DOHH2 (cell line): ENCODE results near the gene IL4.

Experiments
- H3F3A ChIP-seq: fragments of 200-600 bp; sonication (generic), shearing (Covaris generic); 2 replicates; pipeline ENCODE4 v1.6.0; 2016; ENCODE audit warnings: antibody characterized with exemption, mild to moderate bottlenecking; ENCODE audit not compliant: control insufficient read depth, insufficient read depth
- H3K27ac ChIP-seq: fragments of 200-600 bp; sonication (generic); 2 replicates; pipeline ENCODE4 v1.5.1; 2014; ENCODE audit warnings: low read depth, mild to moderate bottlenecking, low read length, moderate library complexity
- H3K27me3 ChIP-seq: fragments of 200-600 bp; sonication (generic); 2 replicates; pipeline ENCODE4 v1.6.1; 2014; ENCODE audit warnings: mild to moderate bottlenecking, low read length, mixed read lengths; ENCODE audit not compliant: control insufficient read depth
- H3K36me3 ChIP-seq: fragments of 200-600 bp; sonication (generic); 2 replicates; pipeline ENCODE4 v1.6.1; 2014; ENCODE audit warnings: mild to moderate bottlenecking, low read length, moderate library complexity, mixed read lengths; ENCODE audit not compliant: control insufficient read depth
- H3K4me1 ChIP-seq: fragments of 200-600 bp; sonication (generic); 2 replicates; pipeline ENCODE4 v1.6.1; 2014; ENCODE audit warnings: mild to moderate bottlenecking, low read length, mixed read lengths; ENCODE audit not compliant: control insufficient read depth
- H3K4me2 ChIP-seq: fragments of 200-600 bp; sonication (generic); 2 replicates; pipeline ENCODE4 v1.6.0; 2014; ENCODE audit warnings: mild to moderate bottlenecking, low read length, moderate library complexity
- H3K4me3 ChIP-seq: fragments of 200-600 bp; sonication (generic); 2 replicates; pipeline ENCODE4 v1.5.1; 2014; ENCODE audit warnings: mild to moderate bottlenecking, low read length, mixed read lengths
- H3K79me2 ChIP-seq: fragments of 200-600 bp; sonication (generic); 2 replicates; pipeline ENCODE4 v1.6.1; 2014; ENCODE audit warnings: mild to moderate bottlenecking, low read length, mixed read lengths; ENCODE audit not compliant: control insufficient read depth
- H3K9me2 ChIP-seq: fragments of 200-600 bp; sonication (generic); replicated peaks from 2 replicates; pipeline ENCODE4 v1.6.1; 2014; ENCODE audit warnings: mild to moderate bottlenecking, low read length, mixed read lengths; ENCODE audit not compliant: control insufficient read depth
- H3K9me3 ChIP-seq: fragments of 200-600 bp; sonication (generic); 2 replicates; pipeline ENCODE4 v1.6.1; 2014; ENCODE audit warnings: antibody characterized with exemption, low read length, mixed read lengths; ENCODE audit not compliant: control insufficient read depth, insufficient read depth
- H4K20me1 ChIP-seq: fragments of 200-600 bp; sonication (generic); 2 replicates; pipeline ENCODE4 v1.6.0; 2014; ENCODE audit warnings: low read depth, mild to moderate bottlenecking, antibody characterized with exemption, low read length, moderate library complexity; ENCODE audit not compliant: control insufficient read depth, insufficient read depth
- EZH2phosphoT487 ChIP-seq: fragments of 200-600 bp; sonication (generic); IDR thresholded peaks from 2 replicates; pipeline ENCODE4 v1.6.1; 2017; ENCODE audit warnings: borderline replicate concordance, mild to moderate bottlenecking, antibody characterized with exemption, low read length, moderate library complexity, mixed read lengths
- TF ChIP-seq, protein P1 (sequence below): fragments of 200-600 bp; sonication (generic); IDR thresholded peaks from one replicate; pipeline ENCODE4 v1.5.1; 2014; ENCODE audit warnings: antibody characterized with exemption, mild to moderate bottlenecking, low read depth, low read length; ENCODE audit not compliant: poor library complexity, severe bottlenecking

The IL4 gene

DNA sequence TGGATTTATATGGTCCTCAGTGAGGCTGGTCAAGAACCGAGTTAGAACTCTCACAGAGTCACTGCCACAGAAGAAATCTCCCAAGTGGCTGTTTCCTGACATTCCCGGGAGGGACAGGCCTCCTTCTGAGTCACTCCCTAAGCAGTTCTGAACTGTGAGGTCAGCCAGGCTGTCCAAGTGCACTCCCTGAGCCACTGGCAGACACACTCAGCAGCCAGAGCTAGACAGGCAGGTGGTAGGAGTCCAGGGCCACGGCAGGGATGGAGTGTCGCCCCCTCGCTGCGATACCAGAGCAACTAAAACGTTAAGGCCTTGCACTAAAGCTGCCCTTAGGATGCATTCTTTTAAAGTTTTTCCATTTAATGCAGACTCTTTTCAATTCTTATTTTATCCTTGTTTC is 3.4 kb downstream of the IL4 start:
- H3K4me2 ChIP-seq = no peak overlapping the region
- H4K20me1 ChIP-seq = no peaks in the 10 kb centered on the region
- H3K36me3 ChIP-seq = no peaks in the 10 kb centered on the region
- H3K4me1 ChIP-seq = peaks cover 15% of the 10 kb centered on the region
- no peaks in the 10 kb centered on the region for H3K9me2 ChIP-seq
- H3K79me2 ChIP-seq = no peaks in the 10 kb centered on the region
- no peak overlapping the region for H3K27ac ChIP-seq
- no peak overlapping the region for H3K4me3 ChIP-seq
- TF ChIP-seq EZH2phosphoT487 = no peak
- TF ChIP-seq, protein P1, sequence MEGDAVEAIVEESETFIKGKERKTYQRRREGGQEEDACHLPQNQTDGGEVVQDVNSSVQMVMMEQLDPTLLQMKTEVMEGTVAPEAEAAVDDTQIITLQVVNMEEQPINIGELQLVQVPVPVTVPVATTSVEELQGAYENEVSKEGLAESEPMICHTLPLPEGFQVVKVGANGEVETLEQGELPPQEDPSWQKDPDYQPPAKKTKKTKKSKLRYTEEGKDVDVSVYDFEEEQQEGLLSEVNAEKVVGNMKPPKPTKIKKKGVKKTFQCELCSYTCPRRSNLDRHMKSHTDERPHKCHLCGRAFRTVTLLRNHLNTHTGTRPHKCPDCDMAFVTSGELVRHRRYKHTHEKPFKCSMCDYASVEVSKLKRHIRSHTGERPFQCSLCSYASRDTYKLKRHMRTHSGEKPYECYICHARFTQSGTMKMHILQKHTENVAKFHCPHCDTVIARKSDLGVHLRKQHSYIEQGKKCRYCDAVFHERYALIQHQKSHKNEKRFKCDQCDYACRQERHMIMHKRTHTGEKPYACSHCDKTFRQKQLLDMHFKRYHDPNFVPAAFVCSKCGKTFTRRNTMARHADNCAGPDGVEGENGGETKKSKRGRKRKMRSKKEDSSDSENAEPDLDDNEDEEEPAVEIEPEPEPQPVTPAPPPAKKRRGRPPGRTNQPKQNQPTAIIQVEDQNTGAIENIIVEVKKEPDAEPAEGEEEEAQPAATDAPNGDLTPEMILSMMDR = no peak
- H3K9me3 ChIP-seq = no peaks in the 10 kb centered on the region
- H3K27me3 ChIP-seq = no peaks in the 10 kb centered on the region
- no peaks in the 10 kb centered on the region for H3F3A ChIP-seq

DNA sequence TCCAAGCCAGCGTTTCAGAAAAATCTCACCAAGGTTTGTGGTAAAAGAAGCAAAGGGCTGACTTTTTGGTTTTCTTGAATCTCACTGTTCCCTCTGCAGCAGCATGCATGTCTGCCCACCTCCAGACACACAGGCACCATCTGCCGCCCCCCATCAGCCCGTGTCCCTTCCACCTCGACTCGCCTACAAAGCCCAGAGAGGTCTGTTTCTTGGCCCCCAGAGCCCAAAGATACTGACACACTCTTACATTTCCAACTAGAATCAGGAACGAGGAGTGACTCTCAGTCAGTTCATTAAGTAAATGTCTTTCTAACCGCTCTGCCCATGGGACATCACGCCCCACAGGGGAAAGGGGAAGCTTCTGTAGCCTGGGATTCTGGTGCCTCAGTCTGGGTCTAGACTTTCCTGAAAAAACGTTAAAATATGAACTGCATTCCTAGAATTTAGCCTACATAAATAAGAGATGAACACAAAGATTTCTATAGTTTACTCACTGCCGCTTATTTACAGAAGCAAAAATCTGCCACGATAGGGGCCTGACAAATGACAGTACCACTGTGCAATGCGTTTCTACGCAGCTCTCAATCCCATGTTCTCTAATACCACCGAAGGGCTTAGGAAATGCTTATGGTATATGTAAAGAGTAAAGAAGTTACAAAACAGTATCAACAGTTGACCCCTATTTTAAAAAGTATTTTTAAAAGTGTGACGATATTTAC is 4.1 kb downstream of the IL4 start:
- no peaks in the 10 kb centered on the region for H3F3A ChIP-seq
- no peaks in the 10 kb centered on the region for H3K9me2 ChIP-seq
- H3K4me1 ChIP-seq = peaks cover 21% of the 10 kb centered on the region
- H3K4me3 ChIP-seq = no peak overlapping the region
- H3K79me2 ChIP-seq = no peaks in the 10 kb centered on the region
- no peak overlapping the region for H3K27ac ChIP-seq
- no peaks in the 10 kb centered on the region for H3K36me3 ChIP-seq
- no peaks in the 10 kb centered on the region for H3K9me3 ChIP-seq
- no peak overlapping the region for H3K4me2 ChIP-seq
- TF ChIP-seq, protein P1 = no peak
- TF ChIP-seq EZH2phosphoT487 = no peak
- H3K27me3 ChIP-seq = no peaks in the 10 kb centered on the region
- no peaks in the 10 kb centered on the region for H4K20me1 ChIP-seq

DNA sequence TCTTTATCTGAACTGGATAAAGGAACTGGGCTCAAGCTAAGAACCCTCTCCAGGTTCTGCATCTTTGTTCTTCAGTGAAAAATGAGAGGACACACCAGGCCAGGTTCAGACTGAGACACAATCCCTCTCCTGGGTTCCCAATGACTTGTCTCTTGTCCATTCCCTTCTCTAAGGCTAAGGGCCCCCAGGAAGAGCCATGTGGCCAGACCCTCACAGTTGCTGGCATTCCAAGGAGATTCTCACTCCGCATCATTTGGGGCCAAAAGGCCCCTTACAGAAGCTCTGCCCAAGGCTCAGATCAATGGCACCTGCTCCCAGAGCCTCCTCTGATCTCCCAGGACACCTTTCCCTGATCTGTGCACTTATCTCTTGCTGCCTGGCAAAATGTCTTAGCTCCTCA is 4.9 kb downstream of the IL4 start:
- no peaks in the 10 kb centered on the region for H3F3A ChIP-seq
- TF ChIP-seq, protein P1 = no peak
- TF ChIP-seq EZH2phosphoT487 = no peak
- no peaks in the 10 kb centered on the region for H3K79me2 ChIP-seq
- no peak overlapping the region for H3K4me3 ChIP-seq
- no peaks in the 10 kb centered on the region for H3K27me3 ChIP-seq
- no peak overlapping the region for H3K4me2 ChIP-seq
- peaks cover 23% of the 10 kb centered on the region for H3K4me1 ChIP-seq
- H3K27ac ChIP-seq = no peak overlapping the region
- no peaks in the 10 kb centered on the region for H3K9me3 ChIP-seq
- no peaks in the 10 kb centered on the region for H4K20me1 ChIP-seq
- no peaks in the 10 kb centered on the region for H3K9me2 ChIP-seq
- no peaks in the 10 kb centered on the region for H3K36me3 ChIP-seq
